T-helper 22 cell (primary cell): ENCODE data around the gene MINDY3.
"Not testable (repeated sequence)": the region's sequence is repeated elsewhere in the genome, so short reads cannot be mapped to it uniquely, and the experiment has no call there.

ENCODE experiments used
- DNase-seq: peaks from one replicate; pipeline ENCODE4 v3.0.0-alpha.2; 2020; ENCODE audit warnings: low read depth

The MINDY3 gene

GRCh38 chr10:15859906-15860691, at the start of gene MINDY3:
Gene MINDY3 (minus strand): TSS chr10:15860507. CDS start chr10:15860299, 208 bp downstream.
- peak; percentile 65 for DNase-seq

GRCh38 chr10:15901889-15902288, 41.6 kb upstream of the MINDY3 start:
- DNase-seq = no peak

GRCh38 chr10:15898046-15898445, 37.7 kb upstream of the MINDY3 start:
- DNase-seq = no peak

- DNase-seq = no peak
These were observed 37.0 kb upstream of the MINDY3 start for GRCh38 chr10:15897287-15897686.

- DNase-seq = no peak
These were observed 36.3 kb upstream of the MINDY3 start for GRCh38 chr10:15896654-15897053.

GRCh38 chr10:15884447-15884846, 24.1 kb upstream of the MINDY3 start:
- DNase-seq = no peak

GRCh38 chr10:15881542-15881941, 21.2 kb upstream of the MINDY3 start:
- DNase-seq = no peak

GRCh38 chr10:15879663-15880062, 19.4 kb upstream of the MINDY3 start:
- no peak for DNase-seq

- no peak for DNase-seq
These were observed 18.8 kb upstream of the MINDY3 start for GRCh38 chr10:15879058-15879457.

- no peak for DNase-seq
These were observed 17.7 kb upstream of the MINDY3 start for GRCh38 chr10:15877836-15878576.

- DNase-seq = not testable (repeated sequence)
These were observed 16.0 kb upstream of the MINDY3 start for GRCh38 chr10:15876274-15876673.

- DNase-seq = not testable (repeated sequence)
These were observed 12.3 kb upstream of the MINDY3 start for GRCh38 chr10:15872645-15873044.

- no peak for DNase-seq
These were observed 11.5 kb upstream of the MINDY3 start for GRCh38 chr10:15871823-15872222.

GRCh38 chr10:15869935-15870334, 9.6 kb upstream of the MINDY3 start:
- DNase-seq = no peak

GRCh38 chr10:15868006-15868405, 7.7 kb upstream of the MINDY3 start:
- DNase-seq = no peak

GRCh38 chr10:15865304-15865703, 5.0 kb upstream of the MINDY3 start:
- no peak for DNase-seq

GRCh38 chr10:15864419-15864818, 4.1 kb upstream of the MINDY3 start:
- DNase-seq = no peak

- DNase-seq = no peak
These were observed 3.4 kb upstream of the MINDY3 start for GRCh38 chr10:15863733-15864132.

- no peak for DNase-seq
These were observed 3.0 kb upstream of the MINDY3 start for GRCh38 chr10:15863323-15863722.

GRCh38 chr10:15860692-15861201, 440 bp upstream of the MINDY3 start:
- DNase-seq = no peak

GRCh38 chr10:15859509-15859905, 800 bp downstream of the MINDY3 start:
- DNase-seq = peak; percentile 23

GRCh38 chr10:15858861-15859281, 1.4 kb downstream of the MINDY3 start:
- DNase-seq = no peak

GRCh38 chr10:15857107-15857575, 3.2 kb downstream of the MINDY3 start:
- no peak for DNase-seq
